Dermis blood vessel endothelial cell (primary cell): ENCODE measurements around the gene TCEANC2. TPM values are rescaled to one million over a fixed set of nuclear protein-coding genes. Genes with fewer than 3 reads are reported as not detected.
"Not testable (repeated sequence)": the region's sequence is repeated elsewhere in the genome, so short reads cannot be mapped to it uniquely, and the experiment has no call there.

Experiments used
- DNase-seq: peaks from one replicate; pipeline ENCODE4 v3.0.0; 2010
- total RNA-seq: library from RNA; depleted of rRNA; stranded (reverse); fragments of >200 nt; gene quantifications from 2 replicates; pipeline ENCODE4 v1.2.3, GENCODE V29; 2014

TCEANC2 gene
- total RNA-seq, 1 donor from 2014 or later, result 3.7 TPM

GRCh38 chr1:54028306-54029251 lies 24.8 kb upstream of the TCEANC2 start:
- DNase-seq, result no peak

DNA sequence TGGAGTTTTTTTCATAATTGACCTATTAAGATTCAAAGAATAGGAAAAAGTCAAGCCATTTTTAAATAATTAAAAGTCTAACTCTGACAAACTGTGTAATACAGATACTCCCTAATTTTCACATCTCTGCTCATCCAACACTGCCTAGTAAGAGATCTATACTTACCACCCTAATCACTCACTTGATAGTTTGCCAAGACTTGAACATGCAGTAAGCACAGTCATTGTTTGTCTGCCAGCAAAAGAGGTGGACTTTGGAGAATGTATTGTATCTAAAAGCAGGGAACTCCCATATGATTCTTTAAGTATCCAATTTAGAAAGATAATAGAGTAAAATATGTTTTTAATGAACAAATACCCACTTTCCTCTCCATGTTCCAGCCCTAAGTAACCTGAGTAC lies 15.9 kb upstream of the TCEANC2 start:
- peak; percentile 42 for DNase-seq

- DNase-seq, result no peak
These were observed 11.6 kb upstream of the TCEANC2 start for GRCh38 chr1:54041806-54042205.

GRCh38 chr1:54045496-54045895 lies 7.9 kb upstream of the TCEANC2 start:
- no peak for DNase-seq

- peak; percentile 14 for DNase-seq
These were observed 6.6 kb upstream of the TCEANC2 start for GRCh38 chr1:54046671-54047383.

DNA sequence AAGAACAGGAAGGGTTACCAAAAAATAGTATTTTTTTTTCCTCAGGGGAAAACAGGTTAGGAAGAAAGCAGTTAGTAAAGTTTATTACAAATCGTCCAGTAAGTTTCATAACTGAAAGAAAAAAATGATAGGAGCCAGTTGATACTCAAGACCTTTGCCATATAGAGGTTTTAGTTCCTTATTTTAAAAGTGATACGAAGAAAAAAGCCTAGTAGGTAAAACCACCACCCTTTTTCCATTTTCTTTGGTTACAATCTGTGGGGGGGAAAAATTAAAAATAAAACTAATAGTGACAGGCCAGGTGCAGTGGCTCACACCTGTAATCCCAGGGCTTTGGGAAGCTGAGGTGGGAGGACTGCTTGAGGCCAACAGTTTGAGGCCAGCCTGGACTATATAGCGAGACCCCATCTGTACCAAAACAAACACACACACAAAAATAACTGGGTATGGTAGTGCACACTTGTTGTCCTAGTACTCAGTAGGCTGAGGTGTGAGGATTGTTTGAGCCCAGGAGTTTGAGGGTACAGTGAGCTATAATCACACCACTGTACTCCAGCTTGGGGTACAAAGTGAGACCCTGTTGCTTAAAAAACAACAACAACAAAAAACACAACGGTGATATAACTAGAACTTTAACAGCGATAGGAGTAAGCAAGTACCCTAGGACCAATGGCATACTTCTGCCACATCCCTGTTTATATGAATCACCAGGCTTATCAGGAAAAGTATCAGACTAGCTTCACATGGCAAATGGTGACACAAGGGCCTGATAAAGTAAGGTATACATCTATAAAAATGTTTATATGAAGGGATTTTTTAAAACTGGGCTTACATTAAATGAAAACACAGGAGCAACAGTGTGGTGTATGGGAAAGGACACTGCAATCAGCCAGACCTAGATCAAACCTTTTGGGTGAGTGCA lies 5.8 kb upstream of the TCEANC2 start:
- peak; percentile 16 for DNase-seq

DNA sequence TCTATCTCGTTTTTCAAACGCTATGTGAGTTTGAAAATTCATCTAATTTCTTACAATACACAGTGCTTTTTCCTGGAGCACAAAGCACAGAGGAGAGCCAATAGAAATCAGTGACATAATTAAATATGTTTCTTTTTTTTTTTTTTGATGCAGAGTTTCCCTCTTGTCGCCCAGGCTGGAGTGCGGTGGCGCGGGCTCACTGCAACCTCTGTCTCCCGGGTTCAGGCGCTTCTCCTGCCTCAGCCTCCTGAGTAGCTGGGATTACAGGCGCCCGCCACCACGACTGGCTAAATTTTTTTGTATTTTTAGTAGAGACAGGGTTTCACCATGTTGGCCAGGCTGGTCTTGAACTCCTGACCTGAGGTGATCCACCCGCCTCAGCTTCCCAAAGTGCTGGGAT lies 3.0 kb upstream of the TCEANC2 start:
- DNase-seq, result not testable (repeated sequence)

DNA sequence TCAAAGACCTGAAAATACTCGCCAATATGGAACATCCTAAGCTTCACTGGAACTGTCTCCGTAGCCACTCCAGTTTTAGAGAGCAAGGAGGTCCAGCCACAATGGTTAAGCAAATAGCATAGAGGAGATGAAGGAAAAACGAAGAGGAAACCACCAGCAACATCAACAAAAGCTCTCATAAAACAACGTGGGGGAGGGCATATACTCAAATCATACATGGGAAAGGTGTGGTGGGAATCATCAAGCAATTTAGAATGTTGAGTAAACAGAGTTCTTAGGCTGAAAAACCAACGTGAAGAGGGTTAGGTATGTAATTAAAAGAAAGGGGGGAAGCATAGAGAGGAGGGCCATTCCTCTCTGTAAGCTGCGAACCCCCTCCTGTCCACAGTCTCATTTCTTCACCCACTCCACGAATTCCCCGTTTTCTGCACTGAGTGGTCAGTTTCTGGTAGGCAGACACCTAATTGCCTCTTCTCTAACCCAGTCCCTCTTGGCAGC lies 1.4 kb upstream of the TCEANC2 start:
- DNase-seq, result peak; percentile 20

DNA sequence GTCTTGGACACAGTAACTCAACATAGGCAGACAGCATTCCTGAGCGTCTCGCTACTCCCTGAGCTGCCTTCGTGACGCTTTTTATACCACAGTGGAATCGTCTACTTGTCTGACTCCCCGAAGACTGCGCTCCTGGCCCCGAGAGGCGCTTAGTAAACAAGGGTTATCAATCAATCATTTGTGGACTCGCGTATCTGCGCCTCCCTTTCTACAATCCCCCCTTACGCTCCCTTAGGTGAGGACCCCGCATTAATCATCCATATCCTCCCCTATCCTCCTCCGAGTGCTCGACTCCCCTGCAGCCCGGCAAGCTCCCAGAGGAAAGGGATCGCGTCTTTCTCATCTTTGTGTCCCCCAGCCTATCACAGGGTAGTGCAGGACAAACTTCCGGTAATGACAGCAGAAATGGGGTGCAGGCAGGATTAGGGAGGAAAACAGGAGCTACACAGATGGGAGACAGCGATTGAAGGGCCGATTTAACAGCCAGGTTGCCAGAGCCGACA lies 926 bp upstream of the TCEANC2 start:
- DNase-seq, result peak; percentile 56

GRCh38 chr1:54053745-54054437 lies 483 bp downstream of the TCEANC2 start:
- peak; percentile 27 for DNase-seq

- peak; percentile 28 for DNase-seq
These were observed 986 bp downstream of the TCEANC2 start for GRCh38 chr1:54054438-54054749.

DNA sequence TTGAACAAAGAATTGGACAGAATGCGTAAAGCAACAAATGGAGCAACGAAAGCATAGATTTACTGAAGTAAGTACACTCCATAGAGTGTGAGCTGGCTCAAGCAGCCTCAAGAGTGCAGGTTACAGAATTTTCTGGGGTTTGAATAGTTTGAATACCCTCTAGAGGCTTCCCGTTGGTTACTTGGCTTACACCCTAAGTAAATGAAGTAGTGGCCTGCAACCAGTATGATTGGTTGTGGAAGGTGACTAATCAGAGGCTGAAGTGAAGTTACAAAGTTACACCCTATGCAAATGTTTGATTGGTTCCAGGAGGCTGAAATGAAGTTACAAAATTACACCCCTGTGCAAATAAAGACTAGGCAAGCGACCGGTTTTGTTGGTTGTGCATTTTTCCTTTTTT lies 10.9 kb downstream of the TCEANC2 start:
- no peak for DNase-seq

- no peak for DNase-seq
These were observed 16.4 kb downstream of the TCEANC2 start for GRCh38 chr1:54069791-54070170.

GRCh38 chr1:54070171-54070837 lies 16.9 kb downstream of the TCEANC2 start:
- DNase-seq, result peak; percentile 71

- DNase-seq, result no peak
These were observed 24.0 kb downstream of the TCEANC2 start for GRCh38 chr1:54077359-54077758.

GRCh38 chr1:54080598-54081049 lies 27.2 kb downstream of the TCEANC2 start:
- no peak for DNase-seq

GRCh38 chr1:54081306-54082270 lies 28.2 kb downstream of the TCEANC2 start:
- DNase-seq, result peak; percentile 85

- DNase-seq, result no peak
These were observed 31.4 kb downstream of the TCEANC2 start for GRCh38 chr1:54084794-54085193.

DNA sequence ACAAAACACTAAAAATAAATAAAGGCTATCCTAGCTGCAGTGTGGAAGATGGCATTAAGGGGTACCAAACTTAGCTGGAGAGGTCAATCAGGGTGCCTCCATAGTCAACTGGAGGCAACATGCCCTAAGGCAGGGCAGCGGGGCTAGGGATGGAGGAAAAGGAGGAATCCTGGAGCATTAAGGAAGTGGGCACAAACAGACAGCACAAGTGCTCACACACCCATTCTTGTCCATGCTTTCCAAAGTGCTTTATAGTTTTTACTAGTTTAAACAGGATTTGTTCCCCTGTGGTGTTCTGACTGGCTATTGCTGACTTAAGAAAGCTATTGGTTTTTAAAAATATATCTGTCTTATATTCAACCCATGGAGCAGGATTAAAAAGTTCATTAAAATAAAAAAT lies 33.3 kb downstream of the TCEANC2 start:
- no peak for DNase-seq

DNA sequence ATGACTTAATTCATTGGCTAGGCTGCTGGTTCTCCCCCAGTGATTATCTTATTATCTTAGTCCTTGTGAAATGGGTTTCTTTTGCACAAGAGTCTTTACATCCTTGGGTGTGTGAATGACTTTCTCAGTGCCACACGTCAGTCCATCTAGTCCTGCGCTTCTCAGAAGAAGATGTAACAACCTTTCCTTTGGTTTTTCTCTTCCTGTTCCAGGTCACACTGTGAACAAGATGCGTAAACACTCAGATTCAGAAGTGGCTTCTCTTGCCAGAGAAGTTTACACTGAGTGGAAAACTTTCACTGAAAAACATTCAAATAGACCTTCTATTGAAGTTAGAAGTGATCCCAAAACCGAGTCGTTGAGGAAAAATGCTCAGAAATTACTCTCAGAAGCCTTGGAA lies 35.0 kb downstream of the TCEANC2 start:
- DNase-seq, result no peak
